Tibial artery (tissue), 4 donors: ENCODE measurements around the gene BTBD9.

Experiments
- DNase-seq, 2 donors: peaks; one replicate each; pipeline ENCODE4 v3.0.0-alpha.2; 2019
- H3K27ac ChIP-seq, 2 donors: fragments of 200-600 bp; sonication (generic) in 1 of 2; 1 replicate in 1 of 2; 2 replicates in 1 of 2; pipeline ENCODE4 v1.5.1; 2018 to 2019; ENCODE audit warnings: mild to moderate bottlenecking in 1 of 2
- H3K27me3 ChIP-seq, 2 donors: fragments of 200-600 bp; sonication (generic) in 1 of 2; one replicate each; pipeline versions ENCODE4 v1.5.1 to v1.6.0; 2016 to 2019
- H3K36me3 ChIP-seq, 3 donors: fragments of 200-600 bp; sonication (generic) in 2 of 3; one replicate each; pipeline ENCODE4 v1.5.1; 2016 to 2019; ENCODE audit warnings: mild to moderate bottlenecking in 2 of 3
- H3K4me1 ChIP-seq, 4 donors: fragments of 200-600 bp; sonication (generic) in 2 of 4; 1 replicate in 3 of 4; 2 replicates in 1 of 4; pipeline ENCODE4 v1.5.1; 2016 to 2019
- H3K4me3 ChIP-seq, 2 donors: fragments of 200-600 bp; sonication (generic) in 1 of 2; 1 replicate in 1 of 2; 2 replicates in 1 of 2; pipeline ENCODE4 v1.5.1; 2018 to 2019; ENCODE audit warnings: mild to moderate bottlenecking in 2 of 2
- H3K9me3 ChIP-seq, 3 donors: fragments of 200-600 bp; sonication (generic) in 1 of 3; one replicate each; pipeline ENCODE4 v1.5.1; 2016 to 2019
- intact Hi-C: fragments of 100-400 bp; cut with DNase I; formaldehyde crosslinking; loops from one replicate; pipeline ENCODE4 v1.15.0; 2023; ENCODE audit warnings: low total_unique reads
- TF ChIP-seq, protein P1 (sequence below), 2 experiments: fragments of 200-600 bp in 1 of 2; fragments of 450-650 bp in 1 of 2; IDR thresholded peaks; one replicate each; pipeline ENCODE4 v1.5.1; 2017 to 2019; ENCODE audit warnings: antibody characterized with exemption in 2 of 2, mild to moderate bottlenecking in 1 of 2, moderate library complexity in 1 of 2

Gene BTBD9

DNA sequence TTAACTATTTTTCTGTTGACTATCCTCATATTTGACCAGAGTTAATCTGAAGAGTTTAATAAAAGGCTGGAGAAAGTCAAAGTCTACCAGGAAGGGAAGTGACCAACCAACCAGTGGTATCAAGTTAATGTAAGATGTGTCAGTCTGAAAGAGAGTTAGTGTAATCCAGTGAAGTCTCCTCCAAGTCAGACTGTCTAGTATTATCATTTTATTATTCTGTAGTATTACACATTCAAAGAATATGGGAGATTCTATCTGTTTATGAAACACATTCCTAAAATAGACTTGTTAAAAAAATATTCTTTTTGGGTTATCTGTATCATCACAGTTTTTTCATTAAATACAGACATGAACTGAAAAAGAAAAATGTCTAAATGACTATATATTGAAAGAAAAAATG, 194.4 kb downstream of the BTBD9 start:
- peaks cover 0 to 8% (median 0%) of the 10 kb centered on the region in 3 donors for H3K9me3 ChIP-seq
- no peaks in the 10 kb centered on the region for H3K36me3 ChIP-seq
- intact Hi-C loops: no loop called here
- no peak for DNase-seq
- H3K4me3 ChIP-seq: no peak overlapping the region
- no peak overlapping the region for H3K27ac ChIP-seq
- H3K4me1 ChIP-seq: peaks cover 0 to 7% (median 0%) of the 10 kb centered on the region in 4 donors
- no peaks in the 10 kb centered on the region for H3K27me3 ChIP-seq
- TF ChIP-seq, protein P1, sequence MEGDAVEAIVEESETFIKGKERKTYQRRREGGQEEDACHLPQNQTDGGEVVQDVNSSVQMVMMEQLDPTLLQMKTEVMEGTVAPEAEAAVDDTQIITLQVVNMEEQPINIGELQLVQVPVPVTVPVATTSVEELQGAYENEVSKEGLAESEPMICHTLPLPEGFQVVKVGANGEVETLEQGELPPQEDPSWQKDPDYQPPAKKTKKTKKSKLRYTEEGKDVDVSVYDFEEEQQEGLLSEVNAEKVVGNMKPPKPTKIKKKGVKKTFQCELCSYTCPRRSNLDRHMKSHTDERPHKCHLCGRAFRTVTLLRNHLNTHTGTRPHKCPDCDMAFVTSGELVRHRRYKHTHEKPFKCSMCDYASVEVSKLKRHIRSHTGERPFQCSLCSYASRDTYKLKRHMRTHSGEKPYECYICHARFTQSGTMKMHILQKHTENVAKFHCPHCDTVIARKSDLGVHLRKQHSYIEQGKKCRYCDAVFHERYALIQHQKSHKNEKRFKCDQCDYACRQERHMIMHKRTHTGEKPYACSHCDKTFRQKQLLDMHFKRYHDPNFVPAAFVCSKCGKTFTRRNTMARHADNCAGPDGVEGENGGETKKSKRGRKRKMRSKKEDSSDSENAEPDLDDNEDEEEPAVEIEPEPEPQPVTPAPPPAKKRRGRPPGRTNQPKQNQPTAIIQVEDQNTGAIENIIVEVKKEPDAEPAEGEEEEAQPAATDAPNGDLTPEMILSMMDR (IDR thresholded peaks at IDR 0.05): no peak

DNA sequence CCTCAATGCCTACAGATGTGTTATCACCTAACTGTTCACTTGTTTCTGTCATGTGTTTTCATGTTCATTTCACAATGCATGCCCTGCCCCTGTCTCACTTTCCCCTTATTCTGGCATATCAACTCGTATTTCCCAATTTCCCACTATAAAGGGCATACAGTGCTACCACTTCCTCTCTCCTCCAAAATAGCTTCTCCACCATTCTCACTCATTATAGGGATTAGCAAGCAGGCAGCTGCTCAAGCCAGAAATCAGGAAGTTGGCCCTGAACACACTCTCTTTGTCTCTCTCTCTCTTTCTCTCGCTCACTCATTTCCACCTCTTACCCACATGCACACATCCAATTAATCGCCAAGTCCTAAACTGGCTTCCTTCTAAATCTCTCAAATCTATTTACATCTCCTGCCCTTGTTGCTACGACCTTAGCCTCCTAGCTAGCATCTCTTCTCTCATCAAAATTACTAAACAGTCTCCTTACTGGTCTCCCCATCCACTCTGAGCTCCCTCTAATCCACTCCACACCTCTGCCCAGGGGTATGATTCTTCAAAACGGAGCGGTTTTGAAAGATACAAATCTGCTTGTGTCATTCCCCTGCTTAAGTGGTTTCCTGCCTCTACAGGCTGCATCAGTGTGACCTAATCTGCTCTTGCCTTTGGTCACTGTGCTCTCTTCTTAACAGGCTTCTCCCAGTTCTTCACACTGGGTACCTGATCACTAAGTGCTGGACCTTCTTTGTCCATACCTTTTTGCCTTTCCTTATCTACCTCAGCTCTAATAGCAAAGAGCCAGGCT, 196.2 kb downstream of the BTBD9 start:
- Histone ChIP-seq H3K9me3 (no peaks in the 10 kb centered on the region), H3K27ac (no peak overlapping the region)
- intact Hi-C loops: no loop called here

DNA sequence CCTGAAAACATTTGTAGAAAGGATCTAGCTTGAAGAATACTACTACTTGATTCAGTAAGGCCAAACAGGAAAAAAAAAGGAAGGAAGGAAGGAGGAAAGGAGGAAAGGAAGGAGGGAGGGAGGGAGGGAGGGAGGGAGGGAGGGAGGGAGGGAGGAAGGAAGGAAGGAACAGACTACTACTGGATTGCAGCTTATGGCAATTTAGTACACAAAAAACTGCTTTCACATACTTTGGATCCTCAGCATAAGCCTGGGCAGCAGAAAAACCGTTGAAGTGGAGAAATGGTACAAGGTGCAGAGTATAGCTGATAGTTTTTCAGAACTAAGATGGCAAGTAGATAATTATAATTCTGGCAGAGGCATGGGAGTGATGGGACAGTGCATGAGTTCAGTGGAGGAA, 201.6 kb downstream of the BTBD9 start:
- H3K4me1 ChIP-seq: no peaks in the 10 kb centered on the region
- no peak for DNase-seq
- no peaks in the 10 kb centered on the region for H3K9me3 ChIP-seq
- no peak overlapping the region for H3K4me3 ChIP-seq
- H3K36me3 ChIP-seq: no peaks in the 10 kb centered on the region
- intact Hi-C loops: no loop called here
- TF ChIP-seq, protein P1 (IDR thresholded peaks at IDR 0.05): no peak
- H3K27me3 ChIP-seq: no peaks in the 10 kb centered on the region
- H3K27ac ChIP-seq: no peak overlapping the region

More for the DNA sequence above, 196.2 kb downstream of the BTBD9 start:
- no peak overlapping the region for H3K4me3 ChIP-seq
- H3K27me3 ChIP-seq: no peaks in the 10 kb centered on the region
- peaks cover 0 to 7% (median 0%) of the 10 kb centered on the region in 4 donors for H3K4me1 ChIP-seq
- DNase-seq: no peak
- H3K36me3 ChIP-seq: no peaks in the 10 kb centered on the region
- TF ChIP-seq, protein P1 (IDR thresholded peaks at IDR 0.05): no peak

DNA sequence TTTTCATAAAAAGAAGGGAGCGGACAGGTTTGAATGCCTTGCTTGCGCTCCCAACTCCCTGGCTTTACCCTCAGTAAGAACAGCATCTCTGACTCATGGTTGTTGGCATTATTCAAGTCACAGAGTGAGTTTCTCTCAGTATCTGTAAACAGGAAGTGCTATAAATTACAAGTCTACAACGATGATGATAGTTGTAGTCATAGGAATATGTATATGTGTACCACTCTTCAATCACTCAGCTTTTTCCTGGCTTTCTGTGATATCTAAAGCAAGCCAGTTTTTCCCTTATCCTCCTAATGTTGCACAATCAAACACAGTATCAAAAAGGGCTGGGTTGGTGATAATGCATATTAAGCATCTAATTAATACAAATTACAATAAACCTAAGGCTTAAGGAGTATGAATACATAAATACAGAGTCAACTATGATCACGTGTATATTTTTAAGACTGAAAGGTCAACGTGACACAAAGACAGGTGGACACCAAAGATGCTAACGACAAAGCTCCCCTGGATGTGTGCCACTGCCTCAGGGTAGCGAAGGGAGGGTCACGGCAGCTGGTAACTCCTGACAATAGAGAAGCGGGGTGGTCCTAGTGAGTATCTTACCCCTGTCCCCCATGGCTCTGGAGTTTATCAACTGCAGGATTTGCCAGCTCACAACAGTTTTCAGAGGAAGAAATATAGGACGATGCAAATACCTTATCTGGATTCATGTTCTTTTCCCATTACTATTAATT, 202.8 kb downstream of the BTBD9 start:
- TF ChIP-seq, protein P1 (IDR thresholded peaks at IDR 0.05): no peak
- peaks cover 0 to 3% (median 0%) of the 10 kb centered on the region in 3 donors for H3K9me3 ChIP-seq
- intact Hi-C loops: no loop called here
- H3K27me3 ChIP-seq: no peaks in the 10 kb centered on the region
- H3K4me3 ChIP-seq: no peak overlapping the region
- H3K27ac ChIP-seq: no peak overlapping the region
- H3K4me1 ChIP-seq: no peaks in the 10 kb centered on the region
- no peak for DNase-seq
- no peaks in the 10 kb centered on the region for H3K36me3 ChIP-seq

DNA sequence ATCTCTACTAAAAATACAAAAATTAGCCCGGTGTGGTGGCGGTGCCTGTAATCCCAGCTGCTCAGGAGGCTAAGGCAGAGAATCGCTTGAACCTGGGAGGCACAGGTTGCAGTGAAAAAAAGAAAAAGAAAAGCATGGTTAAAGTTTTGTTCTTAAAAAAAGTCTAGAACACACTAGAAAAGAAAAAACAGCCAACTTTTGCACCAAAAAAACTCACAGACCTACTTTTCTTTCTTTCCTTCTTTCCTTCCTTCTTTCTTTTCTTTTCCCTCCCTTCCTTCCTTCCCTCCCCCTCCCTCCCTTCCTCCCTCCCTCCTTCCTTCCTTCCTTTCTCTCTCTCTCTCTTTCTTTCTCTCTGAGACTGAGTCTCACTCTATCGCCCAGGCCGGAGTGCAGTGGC, 204.4 kb downstream of the BTBD9 start:
- TF ChIP-seq, protein P1 (IDR thresholded peaks at IDR 0.05): no peak
- intact Hi-C loops: no loop called here
- Histone ChIP-seq H3K36me3 (no peaks in the 10 kb centered on the region), H3K27ac (no peak overlapping the region), H3K9me3 (peaks cover 0 to 3% (median 0%) of the 10 kb centered on the region in 3 donors), H3K27me3 (no peaks in the 10 kb centered on the region), H3K4me1 (no peaks in the 10 kb centered on the region), H3K4me3 (no peak overlapping the region)
- no peak for DNase-seq
